GM19455 (cell line): Measurements from ENCODE around the gene TMEM131L.
"Not testable (repeated sequence)": the region's sequence is repeated elsewhere in the genome, so short reads cannot be mapped to it uniquely, and the experiment has no call there.

Experiments
- ATAC-seq: cut with Tn5 transposase; IDR thresholded peaks from one replicate; pipeline ENCODE4 v1.9.1; 2021; ENCODE audit not compliant: unreplicated experiment

Gene TMEM131L

DNA sequence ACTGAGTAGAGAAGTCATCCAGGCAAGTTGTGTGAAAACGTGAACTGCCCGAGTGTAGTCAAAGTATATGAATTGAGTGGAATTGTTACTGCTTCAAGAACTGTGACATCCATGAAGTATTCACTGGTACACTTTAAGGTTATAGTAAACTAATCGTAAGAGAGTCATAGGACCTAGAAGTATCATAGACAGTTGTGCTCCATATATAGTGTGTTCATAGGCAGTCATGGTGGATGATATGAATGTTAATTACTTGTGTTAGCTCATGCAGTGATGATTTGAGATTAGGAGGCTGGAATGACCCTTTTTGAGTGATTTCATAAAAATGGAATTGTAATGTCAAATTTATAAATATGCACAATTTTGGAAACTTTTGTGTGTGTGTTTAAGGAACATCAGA lies 136.6 kb downstream of the TMEM131L start:
- no peak for ATAC-seq

DNA sequence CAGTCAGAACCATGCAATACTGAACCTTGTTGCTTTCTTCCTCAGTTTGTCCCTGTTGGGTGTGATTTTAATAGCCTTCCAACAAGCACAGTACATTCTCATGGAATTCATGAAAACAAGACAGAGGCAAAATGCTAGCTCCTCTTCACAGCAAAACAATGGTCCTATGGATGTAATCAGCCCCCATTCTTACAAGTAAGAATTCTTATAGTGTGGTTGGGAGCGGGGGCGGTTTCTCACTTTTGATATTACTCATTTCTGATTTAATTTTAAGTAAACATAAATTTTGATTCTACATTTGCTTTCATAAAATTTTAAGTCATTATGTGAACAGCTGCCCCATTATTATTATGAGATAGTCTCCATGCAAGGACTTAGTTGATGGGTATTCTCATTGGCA lies 137.1 kb downstream of the TMEM131L start:
- ATAC-seq = no peak

GRCh38 chr4:153603835-153604234 lies 137.7 kb downstream of the TMEM131L start:
- no peak for ATAC-seq

DNA sequence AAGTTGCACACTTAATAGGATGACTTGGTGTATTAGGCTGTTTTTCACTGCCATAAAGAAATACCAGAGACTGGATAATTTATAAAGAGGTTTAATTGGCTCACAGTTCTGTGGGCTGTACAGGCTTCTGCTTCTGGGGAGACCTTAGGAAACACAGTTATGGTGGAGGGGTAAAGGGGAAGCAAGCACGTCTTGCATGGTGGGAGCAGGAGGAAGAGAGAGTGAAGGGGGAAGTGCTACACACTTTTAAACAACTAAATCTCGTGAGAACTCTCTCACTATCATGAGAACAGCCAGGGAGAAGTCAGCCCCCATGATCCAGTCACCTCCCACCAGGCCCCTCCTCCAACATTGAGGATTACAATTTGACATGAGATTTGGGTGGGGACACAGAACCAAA lies 142.9 kb downstream of the TMEM131L start:
- ATAC-seq = not testable (repeated sequence)

- no peak for ATAC-seq
Observed at GRCh38 chr4:153610623-153611376, 144.6 kb downstream of the TMEM131L start.

DNA sequence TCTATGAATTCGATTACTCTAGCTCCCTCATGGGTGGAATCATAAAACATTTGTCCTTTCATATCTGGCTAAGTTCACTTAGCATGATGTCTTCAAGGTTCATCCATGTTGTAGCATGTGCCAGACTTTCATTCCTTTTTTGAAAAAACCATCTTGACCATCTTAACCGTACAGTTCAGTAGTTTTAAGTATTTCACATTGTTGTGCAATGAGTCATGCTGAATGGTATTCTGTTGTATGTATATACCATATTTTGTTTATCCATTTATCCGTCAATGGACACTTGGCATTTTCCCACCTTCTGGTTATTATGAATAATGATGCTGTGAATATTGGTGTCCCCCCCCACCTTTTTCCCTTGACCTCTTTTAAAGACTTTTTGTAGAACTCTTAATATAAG lies 145.5 kb downstream of the TMEM131L start:
- ATAC-seq = no peak

DNA sequence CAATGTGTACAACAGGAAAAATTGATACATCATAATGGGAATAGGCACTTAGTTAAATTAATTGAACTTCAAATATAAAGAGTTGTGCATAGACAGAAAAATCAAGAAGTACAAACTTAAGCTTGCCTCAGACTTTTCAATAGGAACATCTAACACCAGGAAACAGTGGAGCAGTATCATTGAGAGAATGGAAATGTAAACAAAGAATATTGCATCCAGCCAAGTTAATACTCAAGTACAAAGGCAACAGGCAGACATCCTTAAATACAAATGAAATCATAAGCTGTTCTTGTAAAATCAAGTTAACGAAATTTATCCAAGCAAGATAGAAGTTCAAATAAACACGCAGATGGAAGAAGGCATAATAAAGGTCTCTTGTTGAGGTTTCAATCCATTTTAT lies 146.7 kb downstream of the TMEM131L start:
- no peak for ATAC-seq

- no peak for ATAC-seq
Observed at GRCh38 chr4:153616006-153616555, 149.9 kb downstream of the TMEM131L start.

GRCh38 chr4:153618833-153619232 lies 152.7 kb downstream of the TMEM131L start:
- ATAC-seq = no peak

DNA sequence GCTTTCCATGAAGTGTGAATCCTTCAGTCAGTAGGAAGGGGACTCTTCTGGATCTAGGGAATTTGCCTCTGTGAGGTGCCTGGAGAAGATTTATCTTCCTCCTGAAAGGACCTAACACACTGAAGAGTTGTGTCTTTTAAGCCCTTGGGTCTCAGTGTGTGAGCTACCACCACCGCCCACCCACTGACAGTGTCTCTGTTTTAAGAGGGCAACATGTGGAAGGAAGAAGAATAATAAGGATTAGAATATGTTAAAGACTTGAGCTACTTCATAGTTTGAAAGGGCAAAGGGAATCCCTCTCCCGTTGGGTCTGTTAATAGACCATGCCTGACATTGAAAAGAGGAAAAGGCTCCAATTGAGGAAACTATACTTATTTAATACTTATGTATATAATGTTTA lies 153.7 kb downstream of the TMEM131L start:
- ATAC-seq = no peak

GRCh38 chr4:153620352-153620751 lies 154.2 kb downstream of the TMEM131L start:
- ATAC-seq = no peak

DNA sequence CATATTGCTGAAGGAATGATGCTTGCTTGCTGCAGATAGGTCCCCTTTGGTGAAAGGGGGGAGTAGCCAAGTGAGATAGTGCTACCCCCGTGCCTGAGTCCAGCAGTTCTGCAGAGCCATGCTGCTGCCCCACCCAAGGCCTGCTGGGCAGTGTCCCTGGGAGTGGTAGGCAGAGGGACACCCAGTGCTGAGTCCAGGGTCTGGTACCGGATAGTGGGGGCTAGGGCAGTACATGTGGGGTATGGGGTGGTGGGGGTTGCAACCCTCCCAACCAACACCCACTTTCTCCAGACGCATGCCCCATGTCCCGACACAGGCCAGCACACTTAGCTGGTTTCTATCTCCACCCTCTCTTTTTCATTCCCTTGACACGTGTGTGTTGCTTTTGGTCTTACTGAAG lies 155.9 kb downstream of the TMEM131L start:
- ATAC-seq = no peak

- no peak for ATAC-seq
Observed at GRCh38 chr4:153622778-153623240, 156.6 kb downstream of the TMEM131L start.

DNA sequence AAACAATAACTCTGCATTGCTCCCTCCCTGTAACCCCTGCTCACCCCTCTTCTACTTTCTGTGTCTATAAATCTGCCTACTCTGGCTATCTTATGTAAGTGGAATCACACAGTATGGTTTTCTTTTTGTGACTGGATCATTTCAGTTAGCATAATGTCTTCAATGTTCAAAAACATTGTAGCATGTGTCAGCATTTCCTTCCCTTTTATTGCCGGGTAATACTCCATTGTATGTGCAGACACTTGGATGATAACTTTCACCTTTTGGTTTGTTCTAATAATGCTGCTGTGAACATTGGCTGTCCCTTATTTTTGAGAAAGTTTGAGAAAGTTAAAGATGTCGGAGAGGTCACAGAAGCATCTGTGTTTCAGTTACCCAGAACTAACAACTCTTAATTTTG lies 157.3 kb downstream of the TMEM131L start:
- no peak for ATAC-seq

DNA sequence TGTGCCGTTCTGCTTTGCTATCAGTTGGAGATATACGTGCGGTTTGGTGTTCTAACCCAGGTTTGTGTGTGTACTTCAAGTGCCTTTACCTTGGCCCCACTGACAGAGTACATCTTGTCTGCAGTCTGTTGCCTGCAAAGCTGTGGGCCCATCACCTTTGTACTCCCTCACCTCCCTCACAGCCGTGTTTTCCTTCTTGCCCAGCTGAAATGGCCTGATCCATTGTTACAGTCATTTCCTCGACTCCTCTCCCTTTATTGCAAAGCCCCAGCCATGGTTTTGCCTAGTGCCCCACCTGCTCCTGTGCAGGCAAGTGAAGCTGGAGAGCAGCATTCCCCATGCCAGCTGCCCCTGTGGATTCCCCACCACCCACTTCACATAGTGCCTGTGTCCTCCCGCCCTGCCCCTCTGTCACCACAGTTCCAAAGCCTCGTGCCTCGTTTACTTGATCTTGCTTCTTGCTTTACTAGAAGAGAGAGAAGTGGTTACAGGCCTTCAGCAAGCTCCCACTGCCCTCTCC lies 162.7 kb downstream of the TMEM131L start:
- no peak for ATAC-seq

DNA sequence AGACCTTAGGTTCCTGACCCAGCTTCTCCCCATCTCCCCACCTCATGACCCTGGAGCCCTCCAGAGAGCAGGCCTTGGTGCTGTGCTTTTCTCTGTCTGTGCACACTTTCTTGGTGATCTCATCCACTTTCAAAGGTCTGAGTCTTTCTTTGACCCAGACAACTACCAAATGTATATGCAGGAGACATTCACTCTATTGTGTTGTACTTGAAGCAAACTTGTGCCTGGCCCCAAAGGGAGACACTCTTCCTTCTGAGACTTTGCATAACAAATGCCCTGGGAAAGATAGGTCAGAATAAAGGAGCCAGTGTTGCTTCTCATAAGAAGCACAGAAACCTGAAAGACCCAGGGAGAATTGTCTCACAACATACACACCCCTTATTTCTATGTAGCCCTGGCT lies 163.6 kb downstream of the TMEM131L start:
- no peak for ATAC-seq

DNA sequence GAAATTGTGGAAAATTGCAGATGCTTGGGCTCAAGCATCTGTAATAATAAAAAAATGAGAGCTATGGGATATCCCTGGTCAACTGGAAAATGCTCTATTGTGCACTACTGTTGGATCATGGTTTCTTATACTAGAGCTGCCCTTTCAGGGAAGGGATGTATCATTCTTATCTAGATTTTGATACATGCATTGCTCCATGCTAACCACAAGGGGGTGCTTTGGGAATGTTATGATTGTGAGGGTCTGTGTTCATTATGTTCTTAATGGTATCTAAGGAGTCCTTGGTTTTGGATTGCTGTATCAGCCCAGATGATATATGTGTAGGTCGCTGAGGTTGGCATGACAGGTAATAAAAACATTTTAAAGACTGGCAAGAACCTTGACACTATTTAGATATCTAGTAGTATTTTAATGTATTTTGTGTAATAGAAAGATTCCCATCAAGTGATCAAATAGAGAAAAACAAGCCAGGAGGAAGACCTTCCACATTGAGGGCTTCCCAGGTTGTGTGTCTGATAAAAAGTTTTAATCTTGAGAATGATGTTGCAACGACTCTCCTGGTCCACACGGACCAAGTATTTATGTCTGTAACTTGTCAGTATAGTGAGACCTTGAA lies 168.7 kb downstream of the TMEM131L start:
- ATAC-seq = no peak

- ATAC-seq = no peak
Observed at GRCh38 chr4:153635846-153636245, 169.7 kb downstream of the TMEM131L start.

DNA sequence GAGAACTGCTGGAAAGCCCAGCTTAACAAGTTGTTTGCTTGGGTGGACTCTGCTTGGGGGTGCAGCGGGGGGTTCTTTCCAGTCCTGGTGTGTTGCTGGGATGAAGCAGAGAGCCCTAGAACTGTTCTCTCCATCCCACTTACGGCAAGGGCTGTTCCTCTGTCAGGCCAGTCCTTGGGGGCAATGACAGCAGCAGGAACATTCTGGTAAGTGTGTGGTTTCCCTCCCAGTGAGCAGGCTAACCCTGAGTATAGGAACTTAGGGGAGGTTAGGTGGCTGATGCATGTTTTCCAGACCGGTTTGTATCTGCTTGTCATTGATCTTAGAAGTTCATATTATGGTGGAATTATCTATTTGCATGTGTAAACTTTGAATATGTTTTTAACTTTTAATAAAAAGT lies 171.0 kb downstream of the TMEM131L start:
- no peak for ATAC-seq

- no peak for ATAC-seq
Observed at GRCh38 chr4:153638011-153638410, 171.9 kb downstream of the TMEM131L start.

GRCh38 chr4:153638999-153639398 lies 172.8 kb downstream of the TMEM131L start:
- ATAC-seq = no peak
